GM12878 (cell line): ENCODE measurements around the gene CXXC5. TPM values are rescaled to one million over a fixed set of nuclear protein-coding genes. Genes with fewer than 3 reads are reported as not detected.

Source experiments
- BACH1 ChIP-seq: fragments of 450-650 bp; IDR thresholded peaks from 2 replicates; pipeline ENCODE4 v1.6.1; 2017; ENCODE audit warnings: mild to moderate bottlenecking, borderline replicate concordance
- BRCA1 ChIP-seq: IDR thresholded peaks from 2 replicates; pipeline ENCODE4 v1.6.1; 2011; ENCODE audit warnings: low read depth, low read length, improper control_type of control experiment
- EED ChIP-seq: sonication (generic); IDR thresholded peaks from 2 replicates; pipeline ENCODE4 v1.6.1; 2016; ENCODE audit warnings: antibody characterized with exemption, low read depth
- EGR1 ChIP-seq, 2 experiments: IDR thresholded peaks; 1 replicate in 1 of 2; 2 replicates in 1 of 2; pipeline ENCODE4 v1.6.1; 2011 to 2012; ENCODE audit warnings: low read depth in 2 of 2, low read length in 2 of 2, borderline replicate concordance in 1 of 2, mild to moderate bottlenecking in 1 of 2, moderate library complexity in 1 of 2
- FOS ChIP-seq: IDR thresholded peaks from 3 replicates; pipeline ENCODE4 v1.6.1; 2011; ENCODE audit warnings: borderline replicate concordance; ENCODE audit not compliant: insufficient read length; ENCODE audit errors: extremely low read depth
- FOXK2 ChIP-seq: fragments of 450-650 bp; IDR thresholded peaks from 2 replicates; pipeline ENCODE4 v1.6.1; 2017; ENCODE audit warnings: mild to moderate bottlenecking, moderate library complexity
- KDM1A ChIP-seq: fragments of 200-600 bp; sonication (generic); IDR thresholded peaks from 2 replicates; pipeline ENCODE4 v1.6.1; 2016; ENCODE audit warnings: borderline replicate concordance
- MEF2A ChIP-seq: IDR thresholded peaks from 2 replicates; pipeline ENCODE4 v1.6.1; 2011; ENCODE audit warnings: low read depth, mild to moderate bottlenecking, low read length, moderate library complexity; ENCODE audit not compliant: insufficient read depth
- MYB ChIP-seq: fragments of 150-350 bp; IDR thresholded peaks from 2 replicates; pipeline ENCODE4 v1.6.1; 2014; ENCODE audit warnings: mild to moderate bottlenecking, low read depth, low read length, borderline replicate concordance
- MYC ChIP-seq: IDR thresholded peaks from 2 replicates; pipeline ENCODE4 v1.6.1; 2011; ENCODE audit warnings: mild to moderate bottlenecking, low read length, moderate library complexity, inconsistent platforms; ENCODE audit not compliant: insufficient read depth, insufficient replicate concordance, insufficient read length, severe bottlenecking
- NFYB ChIP-seq: IDR thresholded peaks from 2 replicates; pipeline ENCODE4 v1.6.1; 2011; ENCODE audit warnings: low read depth, mild to moderate bottlenecking, low read length, improper control_type of control experiment, moderate library complexity; ENCODE audit not compliant: insufficient read depth
- NRF1 ChIP-seq: conservative IDR thresholded peaks from 2 replicates; pipeline ENCODE4 v1.6.1; 2011; ENCODE audit warnings: mild to moderate bottlenecking, low read depth, low read length, improper control_type of control experiment
- POU2F2 ChIP-seq: IDR thresholded peaks from 3 replicates; pipeline ENCODE4 v1.6.1; 2011; ENCODE audit warnings: low read depth, mild to moderate bottlenecking, low read length, borderline replicate concordance
- RCOR1 ChIP-seq: conservative IDR thresholded peaks from 2 replicates; pipeline ENCODE4 v1.6.1; 2012; ENCODE audit warnings: low read depth, low read length, improper control_type of control experiment
- RFX5 ChIP-seq: IDR thresholded peaks from 2 replicates; pipeline ENCODE4 v1.6.1; 2011; ENCODE audit warnings: low read depth, low read length, improper control_type of control experiment
- SIN3A ChIP-seq: IDR thresholded peaks from 2 replicates; pipeline ENCODE4 v1.6.1; 2012; ENCODE audit warnings: low read depth, low read length, improper control_type of control experiment
- SIX5 ChIP-seq: IDR thresholded peaks from 2 replicates; pipeline ENCODE4 v1.6.1; 2011; ENCODE audit warnings: mild to moderate bottlenecking, low read depth, low read length, moderate library complexity; ENCODE audit not compliant: severe bottlenecking
- SMC3 ChIP-seq: IDR thresholded peaks from 2 replicates; pipeline ENCODE4 v1.6.1; 2011; ENCODE audit warnings: low read length, improper control_type of control experiment, borderline replicate concordance
- SP1 ChIP-seq: IDR thresholded peaks from one replicate; pipeline ENCODE4 v1.6.1; 2011; ENCODE audit warnings: low read depth, low read length
- SUZ12 ChIP-seq: fragments of 200-600 bp; sonication (generic); IDR thresholded peaks from one replicate; pipeline ENCODE4 v1.6.1; 2018; ENCODE audit warnings: antibody characterized with exemption, mild to moderate bottlenecking; ENCODE audit not compliant: unreplicated experiment
- TAF1 ChIP-seq: IDR thresholded peaks from 2 replicates; pipeline ENCODE4 v1.6.1; 2011; ENCODE audit warnings: mild to moderate bottlenecking, low read depth, low read length, borderline replicate concordance
- TCF3 ChIP-seq: IDR thresholded peaks from 2 replicates; pipeline ENCODE4 v1.6.1; 2012; ENCODE audit warnings: low read depth, mild to moderate bottlenecking, low read length, borderline replicate concordance; ENCODE audit not compliant: insufficient read depth
- TCF7 ChIP-seq: IDR thresholded peaks from 2 replicates; pipeline ENCODE4 v1.6.1; 2014; ENCODE audit warnings: antibody characterized with exemption, borderline replicate concordance
- polyA plus RNA-seq, 11 experiments: library from polyadenylated mRNA; depleted of rRNA in 4 of 11; unstranded in 6 of 11; stranded (reverse) in 5 of 11; fragments of >200 nt; fragmentation: Nextera tagmentation in 4 of 11; fragmentation: Illumina TruSeq in 1 of 11; extraction: Ambion mirVana in 4 of 11; extraction: Trizol in 1 of 11; gene quantifications; 1 replicate in 1 of 11; 2 replicates in 10 of 11; pipeline versions ENCODE4 v1.2.1 to v1.2.3, GENCODE V29; 2011 to 2016; ENCODE audit warnings: inconsistent platforms in 2 of 11, missing spikeins in 2 of 11, low read depth in 1 of 11
- total RNA-seq, 4 experiments: library from RNA; depleted of rRNA in 3 of 4; stranded (reverse); fragments of >200 nt in 3 of 4; fragmentation: Illumina TruSeq in 1 of 4; extraction: Trizol in 1 of 4; gene quantifications; 2 replicates each; pipeline versions ENCODE4 v1.2.1 to v1.2.3, GENCODE V29; 2013 to 2021
- TF ChIP-seq, protein P1 (sequence below): IDR thresholded peaks from 2 replicates; pipeline ENCODE4 v1.6.1; 2011; ENCODE audit warnings: low read depth, mild to moderate bottlenecking, low read length, moderate library complexity, borderline replicate concordance; ENCODE audit errors: extremely low read depth
- TF ChIP-seq, protein P2 (sequence below), 3 experiments: IDR thresholded peaks in 2 of 3; conservative IDR thresholded peaks in 1 of 3; 2 replicates each; pipeline ENCODE4 v1.5.1; 2011; ENCODE audit warnings: low read depth in 3 of 3, low read length in 3 of 3, mild to moderate bottlenecking in 3 of 3, control low read depth in 2 of 3, moderate library complexity in 2 of 3, inconsistent platforms in 1 of 3, mixed read lengths in 1 of 3; ENCODE audit not compliant: control insufficient read depth in 2 of 3, insufficient read depth in 1 of 3; ENCODE audit errors: extremely low read depth in 1 of 3
- TF ChIP-seq, protein P3 (sequence below): fragments of 450-650 bp; IDR thresholded peaks from 2 replicates; pipeline ENCODE4 v1.6.1; 2018; ENCODE audit warnings: mild to moderate bottlenecking, low read depth, moderate library complexity; ENCODE audit not compliant: partially characterized antibody

Gene CXXC5
- total and polyA plus RNA-seq, 10 of the 15 experiments (the other 5 are each of a cell fraction or from before 2014, with no cell fraction given) = 1.8 to 90.8 (median 40.7) TPM

DNA sequence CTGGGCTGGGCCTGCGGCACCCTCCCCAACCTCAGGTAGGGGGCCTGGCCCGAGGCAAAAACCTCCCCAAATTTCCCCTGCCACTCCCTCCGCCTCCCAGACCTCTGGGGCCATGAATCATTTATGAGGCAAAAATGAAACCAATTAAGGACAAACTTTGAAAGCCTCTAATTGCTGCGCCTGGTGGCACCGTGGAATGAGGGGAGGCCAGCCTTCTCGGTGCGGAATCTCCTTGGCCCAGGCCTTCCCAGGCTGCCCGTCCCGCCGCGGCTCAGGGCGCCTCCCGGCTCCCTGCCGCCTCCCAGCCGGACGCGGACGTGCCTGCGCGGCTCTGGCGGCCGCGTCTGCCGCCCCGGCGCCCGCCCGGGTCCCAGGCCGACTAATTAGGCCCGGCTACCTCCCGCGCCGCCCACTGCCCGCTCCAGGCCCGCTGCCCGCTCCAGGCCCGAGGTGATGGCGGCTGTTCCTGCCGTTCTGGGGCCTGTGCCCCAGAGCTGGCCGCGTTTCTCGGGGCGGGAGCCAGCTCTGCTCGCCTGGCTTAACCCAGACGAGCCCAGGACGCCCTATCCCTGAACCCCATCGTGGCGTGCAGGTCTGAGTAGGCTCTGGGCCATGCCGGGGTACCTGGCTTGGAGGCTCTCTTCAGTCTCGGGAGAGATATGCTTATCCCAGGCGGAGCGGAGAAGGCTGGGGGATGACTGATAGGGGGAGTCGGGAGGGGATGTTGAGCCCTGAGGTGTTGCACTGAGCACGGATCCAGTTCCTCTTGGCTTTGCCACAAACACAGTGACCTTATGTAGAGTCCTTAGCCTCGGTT is 20.1 kb downstream of the CXXC5 start (continued):
- no peak for TF ChIP-seq KDM1A
- TF ChIP-seq RCOR1 = no peak
- TF ChIP-seq BRCA1 = no peak
- TF ChIP-seq SUZ12 = no peak
- no peak for TF ChIP-seq RFX5
- no peak for TF ChIP-seq SIN3A
- TF ChIP-seq, protein P1, sequence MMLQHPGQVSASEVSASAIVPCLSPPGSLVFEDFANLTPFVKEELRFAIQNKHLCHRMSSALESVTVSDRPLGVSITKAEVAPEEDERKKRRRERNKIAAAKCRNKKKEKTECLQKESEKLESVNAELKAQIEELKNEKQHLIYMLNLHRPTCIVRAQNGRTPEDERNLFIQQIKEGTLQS = no peak
- TF ChIP-seq SP1 = no peak
- TF ChIP-seq, protein P2, sequence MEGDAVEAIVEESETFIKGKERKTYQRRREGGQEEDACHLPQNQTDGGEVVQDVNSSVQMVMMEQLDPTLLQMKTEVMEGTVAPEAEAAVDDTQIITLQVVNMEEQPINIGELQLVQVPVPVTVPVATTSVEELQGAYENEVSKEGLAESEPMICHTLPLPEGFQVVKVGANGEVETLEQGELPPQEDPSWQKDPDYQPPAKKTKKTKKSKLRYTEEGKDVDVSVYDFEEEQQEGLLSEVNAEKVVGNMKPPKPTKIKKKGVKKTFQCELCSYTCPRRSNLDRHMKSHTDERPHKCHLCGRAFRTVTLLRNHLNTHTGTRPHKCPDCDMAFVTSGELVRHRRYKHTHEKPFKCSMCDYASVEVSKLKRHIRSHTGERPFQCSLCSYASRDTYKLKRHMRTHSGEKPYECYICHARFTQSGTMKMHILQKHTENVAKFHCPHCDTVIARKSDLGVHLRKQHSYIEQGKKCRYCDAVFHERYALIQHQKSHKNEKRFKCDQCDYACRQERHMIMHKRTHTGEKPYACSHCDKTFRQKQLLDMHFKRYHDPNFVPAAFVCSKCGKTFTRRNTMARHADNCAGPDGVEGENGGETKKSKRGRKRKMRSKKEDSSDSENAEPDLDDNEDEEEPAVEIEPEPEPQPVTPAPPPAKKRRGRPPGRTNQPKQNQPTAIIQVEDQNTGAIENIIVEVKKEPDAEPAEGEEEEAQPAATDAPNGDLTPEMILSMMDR (IDR thresholded peaks at IDR 0.05 in 2 of 3, conservative IDR thresholded peaks at IDR 0.05 in 1 of 3; ENCODE audit: control insufficient read depth in 2 of 3, extremely low read depth in 1 of 3, insufficient read depth in 1 of 3, low read depth in 3 of 3, low read length in 3 of 3) = no peak
- no peak for TF ChIP-seq MEF2A
- TF ChIP-seq MYC = no peak
- TF ChIP-seq EGR1 (IDR thresholded peaks at IDR 0.05; ENCODE audit: borderline replicate concordance in 1 of 2, low read depth in 2 of 2, low read length in 2 of 2) = no peak
- no peak for TF ChIP-seq NRF1
- peak; percentile 76 for TF ChIP-seq BACH1
- TF ChIP-seq TCF7 = no peak
- TF ChIP-seq MYB = 0 out of 2 replicates have a peak, but pooled peaks have one; percentile 13
- TF ChIP-seq SIX5 = no peak
- TF ChIP-seq, protein P3, sequence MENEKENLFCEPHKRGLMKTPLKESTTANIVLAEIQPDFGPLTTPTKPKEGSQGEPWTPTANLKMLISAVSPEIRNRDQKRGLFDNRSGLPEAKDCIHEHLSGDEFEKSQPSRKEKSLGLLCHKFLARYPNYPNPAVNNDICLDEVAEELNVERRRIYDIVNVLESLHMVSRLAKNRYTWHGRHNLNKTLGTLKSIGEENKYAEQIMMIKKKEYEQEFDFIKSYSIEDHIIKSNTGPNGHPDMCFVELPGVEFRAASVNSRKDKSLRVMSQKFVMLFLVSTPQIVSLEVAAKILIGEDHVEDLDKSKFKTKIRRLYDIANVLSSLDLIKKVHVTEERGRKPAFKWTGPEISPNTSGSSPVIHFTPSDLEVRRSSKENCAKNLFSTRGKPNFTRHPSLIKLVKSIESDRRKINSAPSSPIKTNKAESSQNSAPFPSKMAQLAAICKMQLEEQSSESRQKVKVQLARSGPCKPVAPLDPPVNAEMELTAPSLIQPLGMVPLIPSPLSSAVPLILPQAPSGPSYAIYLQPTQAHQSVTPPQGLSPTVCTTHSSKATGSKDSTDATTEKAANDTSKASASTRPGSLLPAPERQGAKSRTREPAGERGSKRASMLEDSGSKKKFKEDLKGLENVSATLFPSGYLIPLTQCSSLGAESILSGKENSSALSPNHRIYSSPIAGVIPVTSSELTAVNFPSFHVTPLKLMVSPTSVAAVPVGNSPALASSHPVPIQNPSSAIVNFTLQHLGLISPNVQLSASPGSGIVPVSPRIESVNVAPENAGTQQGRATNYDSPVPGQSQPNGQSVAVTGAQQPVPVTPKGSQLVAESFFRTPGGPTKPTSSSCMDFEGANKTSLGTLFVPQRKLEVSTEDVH = no peak
- TF ChIP-seq TAF1 = no peak
- no peak for TF ChIP-seq FOS
- no peak for TF ChIP-seq TCF3
- no peak for TF ChIP-seq SMC3
- TF ChIP-seq POU2F2 = no peak
- TF ChIP-seq FOXK2 = no peak
- peak; percentile 43 for TF ChIP-seq EED
- no peak for TF ChIP-seq NFYB
